ENCODE results near the gene ATXN7.

Gene ATXN7, protein sequence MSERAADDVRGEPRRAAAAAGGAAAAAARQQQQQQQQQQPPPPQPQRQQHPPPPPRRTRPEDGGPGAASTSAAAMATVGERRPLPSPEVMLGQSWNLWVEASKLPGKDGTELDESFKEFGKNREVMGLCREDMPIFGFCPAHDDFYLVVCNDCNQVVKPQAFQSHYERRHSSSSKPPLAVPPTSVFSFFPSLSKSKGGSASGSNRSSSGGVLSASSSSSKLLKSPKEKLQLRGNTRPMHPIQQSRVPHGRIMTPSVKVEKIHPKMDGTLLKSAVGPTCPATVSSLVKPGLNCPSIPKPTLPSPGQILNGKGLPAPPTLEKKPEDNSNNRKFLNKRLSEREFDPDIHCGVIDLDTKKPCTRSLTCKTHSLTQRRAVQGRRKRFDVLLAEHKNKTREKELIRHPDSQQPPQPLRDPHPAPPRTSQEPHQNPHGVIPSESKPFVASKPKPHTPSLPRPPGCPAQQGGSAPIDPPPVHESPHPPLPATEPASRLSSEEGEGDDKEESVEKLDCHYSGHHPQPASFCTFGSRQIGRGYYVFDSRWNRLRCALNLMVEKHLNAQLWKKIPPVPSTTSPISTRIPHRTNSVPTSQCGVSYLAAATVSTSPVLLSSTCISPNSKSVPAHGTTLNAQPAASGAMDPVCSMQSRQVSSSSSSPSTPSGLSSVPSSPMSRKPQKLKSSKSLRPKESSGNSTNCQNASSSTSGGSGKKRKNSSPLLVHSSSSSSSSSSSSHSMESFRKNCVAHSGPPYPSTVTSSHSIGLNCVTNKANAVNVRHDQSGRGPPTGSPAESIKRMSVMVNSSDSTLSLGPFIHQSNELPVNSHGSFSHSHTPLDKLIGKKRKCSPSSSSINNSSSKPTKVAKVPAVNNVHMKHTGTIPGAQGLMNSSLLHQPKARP

DNA sequence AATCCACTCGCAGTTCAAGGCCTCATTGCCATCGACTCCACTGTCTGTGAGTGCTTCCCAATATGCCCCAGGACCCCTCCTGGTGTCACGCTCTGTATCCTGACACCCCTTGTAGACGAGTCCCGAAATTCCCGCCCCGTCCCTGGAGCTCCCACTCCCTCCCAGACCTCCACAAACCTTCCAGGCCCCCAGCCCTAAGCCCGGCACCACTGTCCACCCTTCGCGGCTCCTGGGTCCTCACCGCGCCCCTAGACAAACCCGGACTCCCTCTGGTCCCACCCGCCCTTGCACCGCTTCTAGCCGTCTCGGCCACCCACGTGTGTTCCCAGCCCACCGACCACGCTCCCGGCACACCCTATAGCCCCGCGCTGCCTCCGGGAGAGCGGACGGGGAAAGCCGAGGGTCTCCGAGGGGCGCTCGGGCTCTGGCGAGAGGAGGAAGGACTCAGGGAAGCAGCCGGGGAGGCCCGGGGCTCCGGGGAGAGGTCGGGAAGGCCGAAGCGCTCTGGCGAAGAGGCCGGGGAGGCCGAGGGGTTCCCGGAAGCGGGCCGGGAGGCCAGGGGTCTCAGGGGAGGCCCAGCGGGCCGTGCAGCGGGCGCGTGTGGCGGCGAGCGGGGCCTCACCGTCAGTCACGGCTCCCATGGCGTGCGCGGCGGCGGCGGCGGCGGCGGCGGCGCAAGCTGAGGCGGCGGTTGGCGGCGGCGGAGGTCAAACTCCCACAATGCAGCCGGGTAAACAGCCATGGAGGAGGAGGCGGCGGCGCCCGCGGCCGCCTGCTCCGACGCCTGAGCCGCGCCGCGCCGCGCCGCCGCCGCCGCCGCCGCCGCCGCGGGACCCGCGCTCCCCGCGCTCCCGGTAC, at the start of gene ATXN7, which contains the start of gene THOC7:
ATXN7 (plus strand) TSS at position 718 of the 858 bp plus-strand sequence. CDS start 48,732 bp downstream, outside the sequence.
THOC7 (minus strand) TSS at position 656 of the 858 bp plus-strand sequence; CDS start at position 641, 15 bp downstream.
- peak; percentile 49 to 94 (median 62) for DNase-seq
- intact Hi-C loops (cut with DNase I) = loop anchor here (1.0 kb wide), 1 partner anchor 49 kb away; the partner anchor contains the start of gene SCAANT1

DNA sequence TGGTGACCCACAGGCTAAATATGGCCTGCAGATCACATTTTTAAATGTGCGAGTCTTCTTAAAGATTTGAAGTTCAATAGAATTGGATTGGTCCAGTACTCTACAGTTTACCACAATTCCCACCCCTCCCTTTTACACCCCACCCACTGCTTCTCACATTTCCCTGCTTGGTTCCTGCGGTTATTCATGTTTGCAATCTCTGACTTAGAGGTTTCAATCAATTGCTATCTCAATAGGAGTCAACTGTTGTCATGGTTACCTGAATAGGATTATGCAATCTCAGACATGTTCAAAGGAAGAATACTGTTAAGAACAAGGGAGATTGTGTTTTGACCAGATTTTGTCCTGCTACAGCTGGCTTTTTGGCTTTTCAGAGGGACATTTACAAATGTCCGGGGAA, 49.4 kb upstream of the ATXN7 start:
- DNase-seq = no peak

DNA sequence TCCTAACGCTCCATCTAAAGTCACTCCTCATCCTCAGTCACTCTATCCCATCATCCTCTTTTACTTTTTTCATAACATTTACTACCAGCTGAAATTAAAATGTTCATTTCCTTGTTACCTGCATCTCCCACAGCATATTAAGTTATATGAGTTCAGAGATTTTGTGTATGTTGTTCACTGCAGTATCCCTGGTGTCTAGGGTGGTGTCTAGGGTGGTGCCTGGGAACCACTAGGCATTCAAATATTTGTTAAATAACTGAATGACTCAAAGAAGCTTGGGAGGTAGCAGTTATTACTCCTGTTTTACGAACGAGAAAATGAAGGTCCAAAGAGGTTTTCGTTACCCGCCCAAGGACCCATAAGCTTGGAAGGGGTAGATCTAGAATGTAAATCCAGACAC, 46.4 kb upstream of the ATXN7 start:
- intact Hi-C loops (cut with DNase I) = no loop called here

More for the DNA sequence above, 49.4 kb upstream of the ATXN7 start:
- intact Hi-C loops (cut with DNase I) = no loop called here

DNA sequence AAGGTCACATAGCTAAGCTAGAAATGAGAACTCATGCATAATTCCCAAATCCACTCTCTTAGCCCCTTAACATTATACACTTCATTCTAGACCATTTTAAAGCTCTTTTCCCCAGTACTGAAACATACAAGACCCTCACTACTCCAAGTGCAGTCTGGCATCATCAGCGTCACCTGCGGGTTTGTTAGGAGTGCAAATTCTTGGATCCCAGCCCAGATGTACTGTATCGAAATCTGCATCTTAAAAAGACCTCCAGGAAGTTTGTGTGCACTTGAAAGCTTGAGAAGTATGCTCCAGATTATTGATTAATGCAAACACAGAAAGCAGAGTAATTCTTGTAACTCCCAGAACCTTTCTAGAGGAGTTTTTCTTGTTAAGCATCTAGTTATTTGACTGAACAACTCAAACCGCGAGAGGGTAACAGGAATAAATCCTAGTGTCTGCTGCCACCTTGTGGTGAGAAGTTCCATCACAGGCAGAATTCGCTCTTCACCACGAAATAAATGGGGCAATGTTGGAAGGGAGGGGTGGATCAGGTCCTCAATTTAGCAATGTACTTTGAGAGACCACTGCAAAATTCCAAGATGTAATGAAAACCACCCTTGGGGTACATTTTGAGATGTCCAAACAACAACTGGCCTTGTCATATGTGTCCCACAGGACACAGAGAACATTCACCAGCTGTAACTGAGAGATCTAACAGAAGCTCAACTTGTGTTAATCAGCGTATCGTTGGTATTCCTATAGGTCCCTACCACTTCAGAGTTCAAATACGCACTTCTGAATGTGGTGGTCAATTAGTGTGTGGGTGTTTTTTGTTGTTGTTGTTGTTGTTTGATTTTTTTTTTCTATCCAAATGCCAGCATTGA, 45.2 kb upstream of the ATXN7 start:
- DNase-seq = peak in 5 of 10 donors; percentile 36 to 78 (median 67)
- intact Hi-C loops (cut with DNase I) = loop anchor here (1.0 kb wide), 1 partner anchor 467 kb away; no protein-coding TSS in a partner anchor

More for the DNA sequence above, 46.4 kb upstream of the ATXN7 start:
- DNase-seq = no peak

DNA sequence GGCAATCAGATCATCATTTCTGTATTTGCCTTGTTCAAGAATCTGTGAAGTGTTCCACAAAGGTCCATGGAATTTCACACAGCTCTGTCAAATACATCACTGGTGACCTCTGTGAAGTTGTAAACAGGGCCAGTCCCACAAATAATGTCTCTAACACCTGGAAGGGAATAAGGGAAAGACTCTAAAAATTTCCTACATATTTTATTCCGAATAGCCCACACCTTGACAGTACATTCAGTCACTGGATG, 44.6 kb upstream of the ATXN7 start, which contains the start of gene C3orf49:
C3orf49 (plus strand) TSS at position 149 of the 248 bp plus-strand sequence. CDS start 173 bp downstream, outside the sequence.
- intact Hi-C loops (cut with DNase I) = no loop called here
- no peak for DNase-seq

DNA sequence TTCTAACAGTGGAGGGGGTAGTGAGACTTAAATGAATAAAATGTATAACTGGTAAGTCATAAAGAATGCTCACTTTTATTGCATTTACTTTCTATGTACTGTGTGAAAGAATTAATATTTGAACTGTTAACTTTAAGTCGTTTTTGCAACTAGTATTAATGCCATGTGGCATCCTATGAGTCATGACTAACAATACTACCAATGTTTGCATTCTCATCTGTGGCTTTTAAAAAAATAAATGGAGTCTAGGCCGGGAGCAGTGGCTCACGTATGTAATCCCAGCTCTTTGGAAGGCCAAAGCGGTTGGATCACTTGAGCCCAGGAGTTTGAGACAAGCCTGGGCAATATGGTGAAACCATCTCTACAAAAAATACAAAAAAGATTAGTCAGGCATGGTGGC, 39.4 kb upstream of the ATXN7 start:
- DNase-seq = no peak
- intact Hi-C loops (cut with DNase I) = no loop called here

DNA sequence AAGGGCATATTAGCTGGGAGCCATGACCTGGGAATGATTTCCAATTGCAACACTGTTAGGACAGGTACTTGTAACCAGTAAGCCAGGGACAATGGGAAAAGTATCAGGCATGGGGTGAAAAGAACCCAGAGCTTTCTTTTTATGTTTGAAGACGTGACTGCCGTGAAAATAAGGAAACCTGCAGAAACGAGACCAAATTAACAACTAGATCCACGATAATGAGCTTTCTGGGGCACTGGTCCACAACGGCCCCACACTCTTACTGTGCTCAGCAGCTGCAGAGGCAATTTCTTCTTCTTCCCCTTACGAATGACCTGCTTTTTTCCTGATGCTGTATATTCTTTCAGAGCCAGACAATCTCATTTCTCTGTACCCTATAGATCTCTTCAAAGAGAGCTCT, 33.1 kb upstream of the ATXN7 start:
- DNase-seq = no peak
- intact Hi-C loops (cut with DNase I) = no loop called here

DNA sequence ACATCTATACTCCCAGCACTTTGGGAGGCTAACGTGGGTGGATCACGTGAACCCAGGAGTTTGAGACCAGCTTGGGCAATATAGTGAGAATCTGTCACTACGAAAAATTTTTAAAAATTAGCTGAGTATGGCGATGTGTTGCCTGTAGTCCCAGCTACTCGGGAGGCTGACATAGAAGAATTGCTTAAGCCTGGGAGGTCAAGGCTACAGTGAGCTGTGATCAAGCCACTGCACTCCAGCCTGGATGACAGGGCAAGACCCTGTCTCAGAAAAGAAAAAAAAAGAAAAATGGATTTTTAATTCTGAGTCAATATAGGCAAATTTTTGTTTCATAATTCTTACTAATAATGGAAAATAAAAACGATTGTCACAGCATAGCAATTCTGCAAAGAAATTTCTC, 31.3 kb upstream of the ATXN7 start:
- intact Hi-C loops (cut with DNase I) = no loop called here
- no peak for DNase-seq

DNA sequence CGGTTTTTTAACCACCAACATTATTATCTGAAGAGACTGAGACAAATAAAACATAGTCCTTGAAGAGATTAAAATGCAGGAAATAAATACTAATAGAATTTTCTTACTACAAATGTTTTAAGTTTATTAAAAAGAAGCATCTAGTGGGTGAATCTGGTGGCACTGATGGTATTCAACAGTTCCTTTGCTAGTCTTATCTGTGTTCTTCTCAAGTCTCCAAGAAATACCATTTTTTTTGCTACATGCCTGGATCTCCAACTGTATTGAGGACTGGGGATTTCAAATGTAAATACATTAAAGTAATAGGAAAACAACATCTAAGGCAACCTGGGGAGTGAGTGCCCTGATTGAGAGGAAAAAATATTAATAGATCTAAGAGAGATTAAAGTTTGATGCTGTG, 22.0 kb upstream of the ATXN7 start:
- no peak for DNase-seq
- intact Hi-C loops (cut with DNase I) = no loop called here

DNA sequence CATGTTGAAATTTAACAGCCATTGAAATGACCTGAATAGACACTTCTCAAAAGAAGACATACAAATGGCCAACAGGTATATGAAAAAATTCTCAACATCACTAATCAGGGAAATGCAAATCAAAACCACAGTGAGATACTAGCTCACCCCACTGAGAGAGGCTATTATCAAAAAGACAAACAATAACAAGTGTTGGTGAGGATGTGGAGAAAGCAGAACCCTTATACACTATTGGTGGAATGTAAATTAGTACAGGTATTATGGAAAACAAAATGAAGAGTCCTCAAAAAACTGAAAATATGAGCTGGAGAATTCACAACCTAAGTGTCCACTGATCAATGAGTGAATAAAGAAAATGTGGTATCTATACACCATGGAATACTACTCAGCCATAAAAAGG, 21.5 kb upstream of the ATXN7 start:
- DNase-seq = no peak
- intact Hi-C loops (cut with DNase I) = no loop called here

DNA sequence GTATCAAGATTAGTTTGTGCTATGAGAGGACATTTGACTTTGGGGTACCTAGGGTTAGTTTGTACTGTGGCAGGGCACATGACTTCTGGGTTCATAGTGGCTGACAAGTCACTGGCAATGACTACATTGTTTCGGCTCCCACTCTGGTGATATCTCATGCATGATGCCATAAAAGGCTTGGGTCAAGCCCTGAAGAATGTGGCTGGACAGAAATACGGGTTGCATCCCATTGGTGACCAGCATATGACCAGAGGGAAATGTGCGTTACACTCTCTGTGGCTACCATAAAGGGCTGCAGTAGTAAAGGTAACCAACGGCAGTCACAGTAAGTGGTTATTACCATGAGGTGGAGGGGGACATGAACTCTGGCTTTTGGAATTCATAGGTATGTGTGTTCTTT, 18.5 kb upstream of the ATXN7 start:
- DNase-seq = no peak
- intact Hi-C loops (cut with DNase I) = no loop called here

DNA sequence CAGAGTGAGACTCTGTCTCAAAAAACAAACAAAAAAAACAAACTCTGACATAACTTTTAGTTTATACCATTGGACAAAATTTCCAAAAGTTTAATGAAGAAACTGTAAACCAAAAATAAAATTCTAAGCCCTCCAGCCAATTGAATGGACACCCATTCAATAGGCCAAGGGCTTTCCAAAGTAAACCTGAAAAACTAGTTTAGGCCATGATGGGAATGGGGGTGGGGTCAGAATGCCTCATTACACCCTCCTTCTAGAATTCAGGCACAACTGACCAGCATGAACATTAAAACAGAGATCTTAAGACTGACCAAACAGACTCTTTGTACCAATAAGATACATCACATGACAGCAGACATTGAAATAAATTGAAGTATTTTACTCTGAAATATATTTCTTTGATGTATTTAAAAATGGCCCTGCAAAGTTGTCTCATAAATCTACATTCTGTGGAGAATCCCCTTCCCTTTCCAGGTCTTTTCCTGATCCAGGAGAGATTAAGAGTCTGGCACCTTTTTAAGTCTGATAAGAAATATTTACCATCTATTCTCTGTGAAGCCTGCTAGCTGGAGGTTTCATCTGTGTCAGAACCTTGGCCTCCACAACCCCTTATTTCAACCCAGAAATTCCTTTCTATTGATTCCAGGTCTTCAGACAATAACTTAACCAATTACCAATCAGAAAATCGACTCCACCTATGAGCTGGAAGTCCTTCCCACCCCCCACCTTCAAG, 15.8 kb upstream of the ATXN7 start:
- DNase-seq = no peak
- intact Hi-C loops (cut with DNase I) = no loop called here

DNA sequence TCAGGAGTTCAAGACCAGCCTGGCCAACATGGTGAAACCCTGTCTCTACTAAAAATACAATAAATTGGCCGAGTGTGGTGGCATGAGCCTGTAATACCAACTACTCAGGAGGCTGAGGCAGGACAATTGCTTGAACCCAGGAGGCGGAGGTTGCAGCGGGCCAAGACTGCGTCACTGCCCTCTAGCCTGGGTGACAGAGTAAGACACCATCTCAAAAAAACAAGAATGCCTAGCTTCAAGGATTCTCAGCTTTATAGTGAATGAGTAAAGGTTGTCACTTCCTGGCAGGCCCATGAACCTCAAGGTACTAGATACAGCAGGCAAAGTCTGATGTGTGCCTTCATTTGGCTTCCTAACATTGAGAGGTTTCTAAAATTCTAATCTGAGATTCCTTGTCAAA, 14.5 kb upstream of the ATXN7 start:
- no peak for DNase-seq
- intact Hi-C loops (cut with DNase I) = no loop called here

DNA sequence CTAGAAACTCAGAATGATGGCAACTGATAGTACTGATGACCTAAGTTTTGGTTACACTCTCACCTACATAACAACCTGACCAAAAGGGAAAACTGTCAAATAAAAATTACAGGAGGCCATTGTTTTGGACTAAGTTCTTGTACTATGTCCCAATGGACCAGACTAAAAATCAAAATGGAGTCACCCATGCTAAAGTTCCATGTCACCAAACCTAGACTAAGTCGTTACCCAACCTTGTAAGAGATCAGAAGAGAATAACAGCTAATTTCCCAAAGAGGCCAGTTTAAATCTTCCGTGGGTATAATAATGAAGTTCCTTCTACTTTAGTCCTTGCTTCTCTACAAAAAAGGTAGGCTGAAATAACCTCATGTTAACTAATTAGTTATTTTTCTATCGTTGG, 12.4 kb upstream of the ATXN7 start:
- no peak for DNase-seq
- intact Hi-C loops (cut with DNase I) = no loop called here

DNA sequence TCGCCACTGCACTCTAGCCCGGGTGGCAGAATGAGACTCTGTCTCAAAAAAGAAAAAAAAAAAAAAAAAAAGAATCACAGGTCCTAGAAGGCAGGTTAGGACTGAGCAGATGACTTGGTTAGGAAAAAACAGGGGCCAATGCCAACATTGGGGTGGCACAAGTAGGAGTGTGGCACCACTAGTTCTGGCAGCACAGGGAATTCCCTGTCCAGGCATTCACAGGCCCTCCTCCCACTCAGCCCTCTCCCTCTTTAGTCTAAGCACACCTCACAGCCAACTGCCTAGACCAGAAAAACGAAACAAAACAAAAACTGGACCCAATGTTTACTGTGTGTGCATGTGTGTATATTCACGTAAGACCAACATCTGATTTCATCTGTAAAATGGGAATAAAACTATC, 10.6 kb upstream of the ATXN7 start:
- intact Hi-C loops (cut with DNase I) = no loop called here
- peak in 1 of 10 donors; percentile 49 for DNase-seq

DNA sequence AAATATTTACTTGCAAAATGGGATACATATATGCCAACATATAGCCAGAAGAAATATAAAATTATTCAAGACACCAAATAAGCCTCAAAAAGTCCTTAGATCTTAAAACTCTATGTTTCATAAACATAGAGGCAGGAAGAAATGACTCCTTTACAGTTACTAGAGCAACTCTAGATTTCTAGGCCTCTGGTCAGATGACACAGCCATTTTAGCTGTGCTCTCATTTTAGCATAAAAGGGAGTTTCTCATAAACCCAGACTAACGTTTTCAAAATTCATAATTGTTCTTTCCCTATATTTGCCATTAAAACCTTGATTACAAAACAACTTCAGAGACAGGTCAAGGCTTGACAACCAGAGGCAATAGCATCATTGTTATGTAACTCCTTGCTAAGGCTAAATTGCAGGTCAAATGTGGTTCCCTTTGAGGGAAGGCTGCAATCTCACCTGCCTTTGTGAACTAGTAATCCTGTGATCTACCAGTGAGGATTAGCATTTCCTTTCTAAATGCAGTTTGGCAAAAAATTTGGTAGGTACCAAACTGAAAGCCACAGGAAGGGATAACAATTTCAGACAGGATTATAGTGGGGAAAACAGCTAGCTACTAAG, 8.2 kb upstream of the ATXN7 start:
- intact Hi-C loops (cut with DNase I) = no loop called here
- DNase-seq = no peak

DNA sequence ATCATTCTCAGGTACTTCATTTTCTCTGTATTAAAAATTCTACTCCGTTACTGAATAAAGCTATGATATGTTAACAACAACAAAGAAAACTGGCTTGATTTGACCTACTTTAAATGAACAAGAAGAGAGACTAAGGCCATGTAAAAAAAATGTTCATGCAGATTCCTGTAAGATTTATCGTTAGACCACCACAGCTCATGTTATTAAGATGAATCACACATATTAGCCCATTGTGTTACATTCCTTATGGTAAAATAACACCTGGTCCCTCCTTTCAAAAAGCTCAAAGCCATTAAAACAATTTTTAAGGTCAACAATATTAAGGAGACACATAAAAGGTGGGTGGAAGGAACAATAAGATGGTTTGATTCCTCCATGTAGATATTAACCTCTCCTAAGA, 6.4 kb upstream of the ATXN7 start:
- intact Hi-C loops (cut with DNase I) = no loop called here
- no peak for DNase-seq

DNA sequence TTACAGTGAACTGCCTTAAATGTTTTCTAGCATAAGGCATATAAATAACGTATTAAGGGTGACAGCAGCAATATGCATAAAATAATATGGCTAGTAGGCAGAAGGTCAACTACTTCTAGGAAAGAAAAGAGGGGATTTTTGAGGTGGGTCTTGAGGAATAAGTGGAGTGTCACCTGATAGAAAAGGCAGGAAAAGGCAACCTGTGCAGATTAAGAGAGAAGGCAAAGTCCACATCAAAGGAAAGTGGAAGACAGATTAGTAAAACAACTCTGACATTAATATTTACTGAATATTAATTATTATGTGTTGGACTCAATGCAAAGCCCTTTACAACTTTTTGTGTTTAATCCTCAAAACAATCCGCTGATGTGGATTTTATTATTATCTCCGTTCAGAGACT, 2.9 kb upstream of the ATXN7 start:
- intact Hi-C loops (cut with DNase I) = loop anchor here (2.0 kb wide), 1 partner anchor 50 kb away; no protein-coding TSS in a partner anchor
- no peak for DNase-seq
